GM12878 (cell line): ENCODE data around the gene HCFC1R1. TPM values are rescaled to one million over a fixed set of nuclear protein-coding genes. Genes with fewer than 3 reads are reported as not detected.

Source experiments
- ATAC-seq: fragments of 200-7000 bp; cut with Tn5 transposase; 3 replicates; pipeline ENCODE4 v1.9.1; 2020; ENCODE audit warnings: mild to moderate bottlenecking, moderate library complexity
- BruUV-seq: library from RNA; stranded (reverse); fragments of 400-500 nt; replicated peaks from 2 replicates; lab custom pipeline; 2021; lab: Mats Ljungman, UMichigan
- CTCF ChIA-PET: fragments of 300-600 bp; sonication (Branson Sonifier 250); formaldehyde crosslinking; extraction: SDS; loops from one replicate; lab custom pipeline; 2021; ENCODE audit warnings: inconsistent platforms; lab: Yijun Ruan, JAX
- POLR2A ChIA-PET: fragments of 350-600 bp; formaldehyde crosslinking; extraction: SDS; loops from one replicate; lab custom pipeline; 2021; ENCODE audit warnings: inconsistent platforms; lab: Charles Lee
- RAD21 ChIA-PET: fragments of 300-600 bp; sonication (Branson Sonifier 250); formaldehyde crosslinking; loops from one replicate; lab custom pipeline; 2023; ENCODE audit warnings: antibody characterized with exemption; ENCODE audit not compliant: unreplicated experiment; lab: Charles Lee
- SMC1A ChIA-PET: fragments of 300-600 bp; sonication (Branson Sonifier 250); formaldehyde crosslinking; loops from one replicate; lab custom pipeline; 2023; ENCODE audit not compliant: unreplicated experiment, uncharacterized antibody; lab: Charles Lee
- DNase-seq: peaks from one replicate; pipeline ENCODE4 v3.0.0-alpha.2; 2011; ENCODE audit warnings: low read depth, low spot score
- FAIRE-seq: peaks from 3 replicates; lab custom pipeline; 2011; peaks lifted over from hg19 to GRCh38; lab: Jason Lieb, UNC
- H2AFZ ChIP-seq: 2 replicates; pipeline ENCODE4 v1.6.0; 2011; ENCODE audit warnings: low read depth, low read length, control low read depth; ENCODE audit not compliant: control insufficient read depth
- H3K27ac ChIP-seq: 2 replicates; pipeline ENCODE4 v1.5.1; 2011; ENCODE audit warnings: control low read depth; ENCODE audit not compliant: control insufficient read depth, insufficient read depth
- H3K27me3 ChIP-seq, 2 experiments: replicated peaks in 1 of 2; 2 replicates each; pipeline versions ENCODE4 v1.6.0 to v1.6.1; 2011; ENCODE audit warnings: low read length in 1 of 2; ENCODE audit not compliant: control insufficient read depth in 2 of 2, insufficient read depth in 2 of 2
- H3K36me3 ChIP-seq, 2 experiments: 2 replicates each; pipeline ENCODE4 v1.5.1; 2011; ENCODE audit warnings: low read length in 1 of 2; ENCODE audit not compliant: control insufficient read depth in 2 of 2, insufficient read depth in 2 of 2
- H3K4me1 ChIP-seq: 2 replicates; pipeline ENCODE4 v1.6.1; 2011; ENCODE audit warnings: mild to moderate bottlenecking, low read length, moderate library complexity, mixed read lengths; ENCODE audit not compliant: control insufficient read depth, insufficient read depth
- H3K4me2 ChIP-seq: 2 replicates; pipeline ENCODE4 v1.6.0; 2011; ENCODE audit warnings: control low read depth; ENCODE audit not compliant: control insufficient read depth, insufficient read depth
- H3K4me3 ChIP-seq: fragments of 200-600 bp; sonication (generic); 2 replicates; pipeline ENCODE4 v1.5.1; 2016
- H3K79me2 ChIP-seq: 2 replicates; pipeline ENCODE4 v1.6.0; 2011; ENCODE audit warnings: low read length; ENCODE audit not compliant: control insufficient read depth, insufficient read depth
- H3K9ac ChIP-seq: 2 replicates; pipeline ENCODE4 v1.8.0; 2011; ENCODE audit warnings: low read length, control low read depth, mixed read lengths; ENCODE audit not compliant: control insufficient read depth, insufficient read depth
- H3K9me3 ChIP-seq: replicated peaks from 3 replicates; pipeline ENCODE4 v1.5.1; 2011; ENCODE audit warnings: mild to moderate bottlenecking, low read length; ENCODE audit not compliant: control insufficient read depth, insufficient read depth
- H4K20me1 ChIP-seq: 2 replicates; pipeline ENCODE4 v1.6.0; 2011; ENCODE audit not compliant: control insufficient read depth, insufficient read depth
- BMI1 ChIP-seq: fragments of 450-650 bp; IDR thresholded peaks from 2 replicates; pipeline ENCODE4 v1.6.1; 2016; ENCODE audit warnings: mild to moderate bottlenecking, moderate library complexity, borderline replicate concordance
- CHD4 ChIP-seq: fragments of 200-600 bp; sonication (generic); IDR thresholded peaks from 2 replicates; pipeline ENCODE4 v1.6.1; 2016; ENCODE audit warnings: mild to moderate bottlenecking
- EGR1 ChIP-seq, 2 experiments: IDR thresholded peaks; 1 replicate in 1 of 2; 2 replicates in 1 of 2; pipeline ENCODE4 v1.6.1; 2011 to 2012; ENCODE audit warnings: low read depth in 2 of 2, low read length in 2 of 2, borderline replicate concordance in 1 of 2, mild to moderate bottlenecking in 1 of 2, moderate library complexity in 1 of 2
- JUND ChIP-seq: IDR thresholded peaks from 2 replicates; pipeline ENCODE4 v1.6.1; 2012; ENCODE audit warnings: low read depth, mild to moderate bottlenecking, low read length, improper control_type of control experiment, moderate library complexity
- KAT2A ChIP-seq: conservative IDR thresholded peaks from 2 replicates; pipeline ENCODE4 v1.6.1; 2011; ENCODE audit warnings: low read depth, low read length; ENCODE audit not compliant: control insufficient read depth
- KDM1A ChIP-seq: fragments of 200-600 bp; sonication (generic); IDR thresholded peaks from 2 replicates; pipeline ENCODE4 v1.6.1; 2016; ENCODE audit warnings: borderline replicate concordance
- NFYB ChIP-seq: IDR thresholded peaks from 2 replicates; pipeline ENCODE4 v1.6.1; 2011; ENCODE audit warnings: low read depth, mild to moderate bottlenecking, low read length, improper control_type of control experiment, moderate library complexity; ENCODE audit not compliant: insufficient read depth
- SMAD5 ChIP-seq: IDR thresholded peaks from 2 replicates; pipeline ENCODE4 v1.6.1; 2016; ENCODE audit warnings: antibody characterized with exemption, low read depth
- TARDBP ChIP-seq: IDR thresholded peaks from 2 replicates; pipeline ENCODE4 v1.6.1; 2016; ENCODE audit warnings: borderline replicate concordance
- TBL1XR1 ChIP-seq: IDR thresholded peaks from 2 replicates; pipeline ENCODE4 v1.6.1; 2012; ENCODE audit warnings: low read depth, low read length, improper control_type of control experiment
- ZNF384 ChIP-seq: IDR thresholded peaks from 2 replicates; pipeline ENCODE4 v1.6.1; 2012; ENCODE audit warnings: low read depth, mild to moderate bottlenecking, low read length, improper control_type of control experiment, borderline replicate concordance
- WGBS: methylation state at CpG from one replicate; pipeline ENCODE4 v1.1.6; 2016; ENCODE audit warnings: low lambda C conversion rate; ENCODE audit not compliant: insufficient replicate concordance, insufficient coverage; ENCODE audit errors: missing lambda C conversion rate; 5-methylcytosine and 5-hydroxymethylcytosine counted together
- in situ Hi-C: fragments of 300-500 bp; cut with MboI; formaldehyde crosslinking; loops from 9 replicates; pipeline ENCODE4 v1.14.3; 2018; ENCODE audit warnings: mixed read lengths
- intact Hi-C: fragments of 100-400 bp; cut with micrococcal nuclease; formaldehyde crosslinking; loops from one replicate; pipeline ENCODE4 v1.14.2; 2022; ENCODE audit not compliant: unreplicated experiment
- polyA plus RNA-seq, 11 experiments: library from polyadenylated mRNA; depleted of rRNA in 4 of 11; unstranded in 6 of 11; stranded (reverse) in 5 of 11; fragments of >200 nt; fragmentation: Nextera tagmentation in 4 of 11; fragmentation: Illumina TruSeq in 1 of 11; extraction: Ambion mirVana in 4 of 11; extraction: Trizol in 1 of 11; gene quantifications; 1 replicate in 1 of 11; 2 replicates in 10 of 11; pipeline versions ENCODE4 v1.2.1 to v1.2.3, GENCODE V29; 2011 to 2016; ENCODE audit warnings: inconsistent platforms in 2 of 11, missing spikeins in 2 of 11, low read depth in 1 of 11
- total RNA-seq, 4 experiments: library from RNA; depleted of rRNA in 3 of 4; stranded (reverse); fragments of >200 nt in 3 of 4; fragmentation: Illumina TruSeq in 1 of 4; extraction: Trizol in 1 of 4; gene quantifications; 2 replicates each; pipeline versions ENCODE4 v1.2.1 to v1.2.3, GENCODE V29; 2013 to 2021
- TF ChIP-seq, protein P1 (sequence below): IDR thresholded peaks from 2 replicates; pipeline ENCODE4 v1.6.1; 2012; ENCODE audit warnings: low read depth, low read length, improper control_type of control experiment

HCFC1R1 gene
- total and polyA plus RNA-seq, 10 of the 15 experiments (the other 5 are each of a cell fraction or from before 2014, with no cell fraction given), result 2.8 to 42.5 (median 20.4) TPM

DNA sequence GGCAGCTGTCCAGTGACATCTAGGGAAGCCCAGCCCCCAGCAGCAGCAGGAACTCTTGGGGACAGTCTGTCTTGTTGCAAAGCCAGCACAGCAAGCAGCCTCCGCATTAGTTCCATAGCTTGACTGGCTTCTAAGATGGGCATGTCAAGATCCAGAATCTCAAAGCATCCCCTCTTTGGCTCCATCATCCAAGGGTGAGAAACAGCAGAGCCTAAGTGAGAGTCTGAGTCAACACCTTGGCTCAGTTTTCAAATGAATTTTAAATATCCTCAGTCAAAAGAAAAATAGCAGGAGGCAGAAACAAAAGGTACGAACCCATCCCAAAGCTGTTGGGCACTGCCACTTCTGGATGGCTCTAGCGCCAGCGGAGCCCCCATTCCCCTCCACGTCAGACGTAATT lies 8.8 kb downstream of the HCFC1R1 start:
- RAD21 ChIA-PET, result interaction anchor here (0.7 kb wide), 1 partner anchor 60 kb away, joined by 3 read pairs; no protein-coding TSS in a partner anchor
- no peak for DNase-seq
- no peak overlapping the region for H3K4me2 ChIP-seq
- H3K9me3 ChIP-seq, result no peaks in the 10 kb centered on the region
- no peaks in the 10 kb centered on the region for H4K20me1 ChIP-seq
- H2AFZ ChIP-seq, result no peak overlapping the region
- no peak for TF ChIP-seq ZNF384
- TF ChIP-seq, all 136 proteins: peak for 0
- Histone ChIP-seq H3K27ac (no peak overlapping the region), H3K79me2 (no peaks in the 10 kb centered on the region), H3K4me3 (no peak overlapping the region), H3K9ac (no peak overlapping the region), H3K4me1 (no peaks in the 10 kb centered on the region; the same call in 1 of the 2 replicates), H3K36me3 (no peaks in the 10 kb centered on the region), H3K27me3 (peaks cover 0 to 10% of the 10 kb centered on the region in 2 experiments)
- FAIRE-seq (no peak), ATAC-seq (no peak)
- ChIA-PET POLR2A (interaction anchor here (0.6 kb wide), 1 partner anchor 12 kb away, joined by 4 read pairs; no protein-coding TSS in a partner anchor), SMC1A (no interaction called here), CTCF (interaction anchor here (1.3 kb wide), 1 partner anchor 17 kb away, joined by 4 read pairs; no protein-coding TSS in a partner anchor)
- BruUV-seq, result no TSS peak
- in situ Hi-C loops, result no loop called here
- intact Hi-C loops, result no loop called here
- WGBS, result 86% methylated on average over 6 of the region's 6 CpGs

DNA sequence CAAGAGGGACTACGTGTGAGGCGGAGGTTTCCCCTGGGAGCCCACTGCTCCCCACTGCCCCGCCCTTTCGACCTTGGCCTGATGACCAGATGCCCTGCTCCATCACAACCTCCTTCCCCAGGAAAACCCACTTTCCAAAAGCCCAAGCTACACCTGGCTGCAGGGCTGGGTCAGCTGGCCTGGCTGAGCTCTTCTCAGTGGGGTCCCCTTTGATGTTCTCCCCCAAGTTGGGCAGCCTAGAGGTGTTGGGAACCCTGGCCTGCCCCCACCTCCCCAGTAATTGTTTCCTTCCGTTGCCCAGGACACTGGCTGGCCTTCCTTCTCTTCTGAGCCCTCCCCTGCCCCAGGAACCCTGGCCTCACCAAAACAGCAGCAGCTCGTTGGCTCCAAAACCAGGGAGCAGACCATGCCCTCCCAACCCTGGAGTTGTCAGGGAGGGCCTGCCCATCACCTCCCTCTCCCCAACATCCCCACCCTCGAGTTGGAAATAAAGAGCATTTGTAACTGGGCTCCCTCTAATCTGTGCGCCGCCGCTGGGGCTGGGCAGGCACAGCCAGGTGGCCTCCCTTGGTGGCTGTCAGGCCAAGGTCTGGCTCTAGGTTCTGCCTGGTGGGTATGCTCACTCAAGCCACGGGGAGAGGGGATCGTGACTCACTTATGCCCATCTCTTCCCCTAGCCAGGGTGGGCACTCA lies 9.6 kb downstream of the HCFC1R1 start:
- intact Hi-C loops, result no loop called here
- Histone ChIP-seq H2AFZ (no peak overlapping the region), H3K4me1 (no peaks in the 10 kb centered on the region), H3K4me3 (no peak overlapping the region), H3K27ac (no peak overlapping the region), H3K79me2 (no peaks in the 10 kb centered on the region), H3K36me3 (no peaks in the 10 kb centered on the region), H4K20me1 (no peaks in the 10 kb centered on the region), H3K27me3 (peaks cover 0 to 10% of the 10 kb centered on the region in 2 experiments), H3K9ac (no peak overlapping the region), H3K4me2 (no peak overlapping the region), H3K9me3 (no peaks in the 10 kb centered on the region)
- ATAC-seq (no peak), FAIRE-seq (no peak), DNase-seq (no peak)
- WGBS, result 42% methylated on average over 12 of the region's 12 CpGs
- CTCF ChIA-PET, result interaction anchor here (0.6 to 1.3 kb wide), 4 partner anchors 8 to 20 kb away, joined by 3 to 4 read pairs (median 3); no protein-coding TSS in a partner anchor
- in situ Hi-C loops, result no loop called here
- POLR2A ChIA-PET, result no interaction called here
- RAD21 ChIA-PET, result no interaction called here
- SMC1A ChIA-PET, result no interaction called here
- BruUV-seq, result no TSS peak
- TF ChIP-seq TARDBP (no peak), SMAD5 (no peak), KDM1A (no peak), CHD4 (no peak), NFYB (no peak), BMI1 (no peak), JUND (no peak), KAT2A (no peak), EGR1 (IDR thresholded peaks at IDR 0.05; ENCODE audit: borderline replicate concordance in 1 of 2, low read depth in 2 of 2, low read length in 2 of 2) (no peak), TBL1XR1 (no peak)
- TF ChIP-seq, protein P1, sequence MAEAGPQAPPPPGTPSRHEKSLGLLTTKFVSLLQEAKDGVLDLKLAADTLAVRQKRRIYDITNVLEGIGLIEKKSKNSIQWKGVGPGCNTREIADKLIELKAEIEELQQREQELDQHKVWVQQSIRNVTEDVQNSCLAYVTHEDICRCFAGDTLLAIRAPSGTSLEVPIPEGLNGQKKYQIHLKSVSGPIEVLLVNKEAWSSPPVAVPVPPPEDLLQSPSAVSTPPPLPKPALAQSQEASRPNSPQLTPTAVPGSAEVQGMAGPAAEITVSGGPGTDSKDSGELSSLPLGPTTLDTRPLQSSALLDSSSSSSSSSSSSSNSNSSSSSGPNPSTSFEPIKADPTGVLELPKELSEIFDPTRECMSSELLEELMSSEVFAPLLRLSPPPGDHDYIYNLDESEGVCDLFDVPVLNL, result no peak
